ENCODE measurements around the gene JAKMIP2.
"Not testable (repeated sequence)": the region's sequence is repeated elsewhere in the genome, so short reads cannot be mapped to it uniquely, and the experiment has no call there.

JAKMIP2 gene

GRCh38 chr5:147560718-147561331, 221.7 kb downstream of the JAKMIP2 start:
- DNase-seq (ENCODE audit: low read depth in 1 of 2, low spot score in 1 of 2): no peak

GRCh38 chr5:147559749-147560148, 222.8 kb downstream of the JAKMIP2 start:
- no peak for DNase-seq (ENCODE audit: low read depth in 1 of 2, low spot score in 1 of 2)

- DNase-seq (ENCODE audit: low read depth in 1 of 2, low spot score in 1 of 2): no peak
Measured at GRCh38 chr5:147558826-147559225, 223.7 kb downstream of the JAKMIP2 start.

GRCh38 chr5:147557876-147558745, 224.4 kb downstream of the JAKMIP2 start:
- DNase-seq (ENCODE audit: low read depth in 1 of 2, low spot score in 1 of 2): no peak

- DNase-seq (ENCODE audit: low read depth in 1 of 2, low spot score in 1 of 2): no peak
Measured at GRCh38 chr5:147555176-147555575, 227.4 kb downstream of the JAKMIP2 start.

DNA sequence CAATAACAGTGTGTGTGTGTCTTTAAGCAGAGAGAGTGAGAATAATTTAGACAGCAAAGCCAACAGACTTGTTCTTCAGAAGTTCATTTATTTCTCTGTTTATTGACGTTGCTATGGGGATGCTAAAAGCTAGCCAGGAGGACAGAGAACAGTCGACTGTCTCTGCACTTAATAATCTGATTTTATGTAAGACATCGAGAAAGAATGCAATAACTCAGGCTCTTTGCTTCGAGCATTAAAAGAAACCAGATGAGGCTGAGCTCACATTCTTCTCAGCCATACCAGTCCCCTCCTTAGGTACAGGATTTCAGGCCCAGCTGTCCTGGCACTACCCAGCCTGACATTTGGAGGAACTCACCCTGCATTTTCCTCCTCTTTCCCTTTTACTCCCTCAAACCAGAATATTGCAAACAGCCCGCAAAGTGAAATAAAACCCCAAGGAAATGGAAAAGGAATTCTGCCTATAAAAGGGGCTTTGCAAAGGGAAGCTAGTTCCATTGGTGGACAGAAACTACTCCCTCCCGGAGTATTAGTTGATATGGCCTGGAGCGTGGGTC, 228.2 kb downstream of the JAKMIP2 start:
- no peak for DNase-seq (ENCODE audit: low read depth in 1 of 2, low spot score in 1 of 2)

- not testable (repeated sequence) for DNase-seq (ENCODE audit: low read depth in 1 of 2, low spot score in 1 of 2)
Measured at GRCh38 chr5:147553817-147554216, 228.7 kb downstream of the JAKMIP2 start.

DNA sequence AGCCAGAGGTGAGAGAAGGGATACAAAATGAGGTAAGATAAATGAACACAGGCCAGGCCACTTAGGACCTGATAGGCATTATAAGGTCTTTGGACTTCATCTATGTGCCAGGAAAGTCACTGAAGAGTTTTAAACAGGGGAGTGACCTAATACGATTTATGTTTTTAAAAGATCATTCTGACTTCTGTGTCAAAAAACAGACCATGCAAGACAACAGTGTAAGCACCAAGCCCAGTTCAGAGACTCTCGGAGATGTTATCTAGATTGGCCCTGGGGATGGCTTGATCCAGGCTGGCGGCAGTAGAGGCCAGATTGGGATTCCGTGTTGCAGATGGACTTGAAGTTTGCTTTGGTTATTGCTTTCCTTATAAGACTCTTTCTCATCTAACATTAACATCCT, 229.6 kb downstream of the JAKMIP2 start:
- no peak for DNase-seq (ENCODE audit: low read depth in 1 of 2, low spot score in 1 of 2)

- DNase-seq (ENCODE audit: low read depth in 1 of 2, low spot score in 1 of 2): no peak
Measured at GRCh38 chr5:147551677-147552076, 230.9 kb downstream of the JAKMIP2 start.

DNA sequence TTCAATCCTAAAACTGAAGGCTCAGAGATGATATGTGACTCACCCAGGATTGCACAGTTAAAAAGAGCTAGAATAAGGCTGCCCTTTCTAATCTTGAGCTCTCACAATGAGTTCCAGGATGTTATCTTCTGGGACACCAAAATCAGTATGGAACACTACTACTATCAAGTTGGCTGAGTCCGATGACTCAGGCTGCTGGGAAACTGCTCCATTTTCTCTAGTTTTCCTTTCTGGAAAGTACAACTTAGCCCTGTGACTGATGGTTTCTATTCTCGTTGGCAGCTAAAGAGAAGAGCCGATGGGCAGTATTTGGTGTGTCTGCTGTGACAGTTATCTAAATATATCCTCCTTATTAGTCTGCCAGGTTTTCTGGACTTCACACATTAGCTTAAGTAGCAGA, 234.8 kb downstream of the JAKMIP2 start:
- no peak for DNase-seq (ENCODE audit: low read depth in 1 of 2, low spot score in 1 of 2)

DNA sequence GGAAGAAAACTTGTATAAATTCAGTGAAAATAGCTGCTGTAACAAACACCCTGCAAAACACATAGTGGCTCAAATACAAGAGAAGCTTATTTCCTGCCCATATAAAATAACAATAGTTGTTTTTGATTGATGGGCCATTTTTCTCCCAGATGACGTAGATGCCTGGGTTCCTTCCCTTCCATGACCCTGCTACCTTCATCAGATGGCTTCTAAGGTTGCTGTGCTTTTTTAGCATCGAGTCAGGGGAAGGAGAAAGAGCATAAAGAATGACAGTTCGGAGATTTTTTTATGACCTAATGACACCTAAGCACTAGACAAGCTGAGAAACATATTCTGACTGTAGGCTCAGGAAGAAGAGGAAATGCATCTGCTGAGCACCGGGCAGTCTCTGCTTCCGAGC, 238.0 kb downstream of the JAKMIP2 start:
- DNase-seq (ENCODE audit: low read depth in 1 of 2, low spot score in 1 of 2): no peak

- DNase-seq (ENCODE audit: low read depth in 1 of 2, low spot score in 1 of 2): no peak
Measured at GRCh38 chr5:147539053-147539452, 243.5 kb downstream of the JAKMIP2 start.

DNA sequence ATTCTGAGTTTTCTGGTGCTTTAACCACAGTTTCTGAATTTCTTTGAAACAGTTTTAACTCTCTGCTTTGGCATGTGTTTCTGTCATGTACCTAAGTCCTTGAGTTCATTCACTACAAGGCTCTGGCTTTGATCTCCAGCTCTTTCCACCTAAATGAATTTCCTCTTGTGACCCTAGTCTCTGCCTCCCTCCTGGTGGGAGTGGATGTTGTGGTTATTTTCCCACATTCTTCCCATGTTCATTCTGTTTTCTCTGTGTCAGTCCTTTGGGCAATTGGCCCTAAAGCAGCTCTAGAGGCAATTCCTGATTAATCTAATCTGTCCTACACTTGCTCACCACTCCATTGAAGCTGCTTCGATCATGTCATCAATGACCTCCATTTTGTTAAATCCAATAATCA, 244.3 kb downstream of the JAKMIP2 start:
- no peak for DNase-seq (ENCODE audit: low read depth in 1 of 2, low spot score in 1 of 2)
